ENCODE measurements around the gene ZNF620. TPM values are rescaled to one million over a fixed set of nuclear protein-coding genes. Genes with fewer than 3 reads are reported as not detected.
"Not testable (repeated sequence)": the region's sequence is repeated elsewhere in the genome, so short reads cannot be mapped to it uniquely, and the experiment has no call there.

ZNF620 gene
- total RNA-seq, 4 donors from 2014 or later = 4.4 to 6.7 (median 5.6) TPM

GRCh38 chr3:40532252-40532651, 26.4 kb downstream of the ZNF620 start:
- no peak for DNase-seq
- Histone ChIP-seq H3K27ac (no peak overlapping the region), H3K4me3 (no peak overlapping the region), H3K9me3 (peaks cover 0 to 8% (median 3%) of the 10 kb centered on the region in 4 donors), H3K4me1 (no peaks in the 10 kb centered on the region), H3K36me3 (peaks cover 0 to 94% (median 12%) of the 10 kb centered on the region in 3 donors), H3K27me3 (no peaks in the 10 kb centered on the region)
- no peak for TF ChIP-seq POLR2A (IDR thresholded peaks at IDR 0.05)
- no peak for TF ChIP-seq CTCF (IDR thresholded peaks at IDR 0.05)

- no peak overlapping the region for H3K27ac ChIP-seq
- H3K36me3 ChIP-seq = peaks cover 0 to 84% (median 12%) of the 10 kb centered on the region in 3 donors
Measured at GRCh38 chr3:40534283-40534682, 28.4 kb downstream of the ZNF620 start.

GRCh38 chr3:40546816-40547215, 41.0 kb downstream of the ZNF620 start:
- Histone ChIP-seq H3K4me3 (no peak overlapping the region), H3K27ac (no peak overlapping the region), H3K4me1 (no peaks in the 10 kb centered on the region), H3K27me3 (no peaks in the 10 kb centered on the region), H3K9me3 (no peaks in the 10 kb centered on the region), H3K36me3 (no peaks in the 10 kb centered on the region)
- TF ChIP-seq CTCF (IDR thresholded peaks at IDR 0.05) (no peak), POLR2A (IDR thresholded peaks at IDR 0.05) (no peak)
- no peak for DNase-seq

More at GRCh38 chr3:40534283-40534682, 28.4 kb downstream of the ZNF620 start:
- no peak for DNase-seq
- TF ChIP-seq POLR2A (IDR thresholded peaks at IDR 0.05) (no peak), CTCF (IDR thresholded peaks at IDR 0.05) (no peak)
- H3K4me3 ChIP-seq = no peak overlapping the region
- H3K4me1 ChIP-seq = no peaks in the 10 kb centered on the region
- H3K9me3 ChIP-seq = peaks cover 0 to 8% (median 3%) of the 10 kb centered on the region in 4 donors
- H3K27me3 ChIP-seq = no peaks in the 10 kb centered on the region

- Histone ChIP-seq H3K27ac (no peak overlapping the region), H3K27me3 (no peaks in the 10 kb centered on the region), H3K9me3 (no peaks in the 10 kb centered on the region), H3K4me1 (no peaks in the 10 kb centered on the region), H3K4me3 (no peak overlapping the region), H3K36me3 (no peaks in the 10 kb centered on the region)
- no peak for TF ChIP-seq CTCF (IDR thresholded peaks at IDR 0.05)
- TF ChIP-seq POLR2A (IDR thresholded peaks at IDR 0.05) = no peak
- DNase-seq = no peak
Measured at GRCh38 chr3:40550167-40550566, 44.3 kb downstream of the ZNF620 start.

GRCh38 chr3:40557575-40558161, 51.8 kb downstream of the ZNF620 start:
- no peaks in the 10 kb centered on the region for H3K36me3 ChIP-seq
- H3K9me3 ChIP-seq = no peaks in the 10 kb centered on the region
- no peaks in the 10 kb centered on the region for H3K27me3 ChIP-seq
- H3K27ac ChIP-seq = no peak overlapping the region
- DNase-seq = no peak
- TF ChIP-seq POLR2A (IDR thresholded peaks at IDR 0.05) (no peak), CTCF (IDR thresholded peaks at IDR 0.05) (no peak)
- H3K4me1 ChIP-seq = no peaks in the 10 kb centered on the region
- H3K4me3 ChIP-seq = no peak overlapping the region

- DNase-seq, H3K27me3 ChIP-seq, H3K36me3 ChIP-seq, H3K4me1 ChIP-seq, H3K27ac ChIP-seq, H3K4me3 ChIP-seq, H3K9me3 ChIP-seq: not testable (repeated sequence)
Measured at GRCh38 chr3:40562482-40562881, 56.6 kb downstream of the ZNF620 start.

- H3K27me3 ChIP-seq, DNase-seq, H3K4me3 ChIP-seq, H3K4me1 ChIP-seq, H3K36me3 ChIP-seq, H3K9me3 ChIP-seq, H3K27ac ChIP-seq: not testable (repeated sequence)
Measured at GRCh38 chr3:40565629-40566028, 59.8 kb downstream of the ZNF620 start.

Measured in Peyer's patch (tissue), 4 donors.